GM13976 (cell line): ENCODE measurements around the gene RGS6.

Source experiments
- DNase-seq: peaks from one replicate; pipeline ENCODE4 v3.0.0; 2012; ENCODE audit warnings: low spot score
- in situ Hi-C: fragments of 300-500 bp; cut with MboI; formaldehyde crosslinking; loops from one replicate; pipeline ENCODE4 v1.12.0; 2022; ENCODE audit warnings: low sequenced_read_pairs, mixed read lengths, inconsistent platforms; ENCODE audit not compliant: unreplicated experiment
- TF ChIP-seq, protein P1 (sequence below): IDR thresholded peaks from 2 replicates; pipeline ENCODE4 v1.5.1; 2012; ENCODE audit warnings: borderline replicate concordance, mild to moderate bottlenecking; ENCODE audit not compliant: insufficient read depth; ENCODE audit errors: extremely low read depth, missing control alignments, control extremely low read depth

The RGS6 gene

GRCh38 chr14:72553161-72553560 lies 620.9 kb downstream of the RGS6 start:
- TF ChIP-seq, protein P1, sequence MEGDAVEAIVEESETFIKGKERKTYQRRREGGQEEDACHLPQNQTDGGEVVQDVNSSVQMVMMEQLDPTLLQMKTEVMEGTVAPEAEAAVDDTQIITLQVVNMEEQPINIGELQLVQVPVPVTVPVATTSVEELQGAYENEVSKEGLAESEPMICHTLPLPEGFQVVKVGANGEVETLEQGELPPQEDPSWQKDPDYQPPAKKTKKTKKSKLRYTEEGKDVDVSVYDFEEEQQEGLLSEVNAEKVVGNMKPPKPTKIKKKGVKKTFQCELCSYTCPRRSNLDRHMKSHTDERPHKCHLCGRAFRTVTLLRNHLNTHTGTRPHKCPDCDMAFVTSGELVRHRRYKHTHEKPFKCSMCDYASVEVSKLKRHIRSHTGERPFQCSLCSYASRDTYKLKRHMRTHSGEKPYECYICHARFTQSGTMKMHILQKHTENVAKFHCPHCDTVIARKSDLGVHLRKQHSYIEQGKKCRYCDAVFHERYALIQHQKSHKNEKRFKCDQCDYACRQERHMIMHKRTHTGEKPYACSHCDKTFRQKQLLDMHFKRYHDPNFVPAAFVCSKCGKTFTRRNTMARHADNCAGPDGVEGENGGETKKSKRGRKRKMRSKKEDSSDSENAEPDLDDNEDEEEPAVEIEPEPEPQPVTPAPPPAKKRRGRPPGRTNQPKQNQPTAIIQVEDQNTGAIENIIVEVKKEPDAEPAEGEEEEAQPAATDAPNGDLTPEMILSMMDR, result no peak
- in situ Hi-C loops, result no loop called here
- DNase-seq, result no peak

- in situ Hi-C loops, result no loop called here
These were observed 621.4 kb downstream of the RGS6 start for GRCh38 chr14:72553656-72554055.

GRCh38 chr14:72554401-72554800 lies 622.2 kb downstream of the RGS6 start:
- TF ChIP-seq, protein P1, result no peak
- no peak for DNase-seq
- in situ Hi-C loops, result no loop called here

More at GRCh38 chr14:72553656-72554055, 621.4 kb downstream of the RGS6 start:
- TF ChIP-seq, protein P1, result no peak
- no peak for DNase-seq

DNA sequence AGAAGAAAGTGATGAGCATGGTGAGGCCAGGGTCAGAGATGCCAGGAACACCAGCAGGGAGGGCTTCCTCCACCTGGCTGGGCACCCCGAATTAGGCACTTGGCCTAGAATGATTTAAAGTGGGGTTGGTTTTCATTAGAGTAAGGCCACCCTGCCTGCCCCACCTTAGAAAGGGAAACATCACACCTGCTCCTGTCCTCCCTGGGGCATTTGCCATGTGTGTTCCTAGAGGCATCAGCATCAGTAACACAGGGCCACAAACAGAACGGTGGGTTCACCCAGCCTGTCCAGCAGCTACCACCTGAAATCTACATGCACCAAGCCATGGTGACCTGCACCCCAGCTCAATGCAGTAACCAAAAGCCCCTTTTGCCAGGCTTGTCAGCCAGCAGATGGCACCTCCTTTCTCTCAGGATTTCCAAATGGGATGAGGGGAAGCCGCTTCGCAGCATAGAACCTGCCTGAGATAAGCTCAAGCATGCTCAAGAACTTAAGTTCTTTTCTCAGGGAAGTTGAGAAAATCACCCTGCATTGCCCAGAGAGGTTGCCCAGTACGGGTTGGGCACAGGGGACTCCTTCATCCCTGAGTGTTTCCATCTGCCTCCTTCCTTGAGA lies 622.9 kb downstream of the RGS6 start:
- TF ChIP-seq, protein P1, result no peak
- in situ Hi-C loops, result no loop called here

DNA sequence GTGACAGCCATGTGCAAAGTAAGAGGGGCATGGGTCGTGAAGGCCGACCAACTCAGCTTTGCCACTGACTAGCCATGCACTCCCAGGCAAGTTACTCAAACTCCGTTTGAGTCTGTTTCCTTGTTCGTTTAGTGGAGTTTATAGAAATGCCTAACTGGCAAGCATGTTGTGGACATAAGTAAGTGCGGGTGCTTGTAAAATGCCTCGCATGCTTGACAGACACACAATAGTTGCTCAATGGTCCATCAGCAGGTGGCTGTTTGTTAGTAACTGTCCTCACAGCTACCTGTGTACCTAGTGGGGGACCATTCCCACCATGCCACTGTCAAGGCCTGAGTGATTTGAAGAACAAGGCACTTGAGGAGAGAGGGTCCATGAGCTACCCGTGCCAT lies 623.4 kb downstream of the RGS6 start:
- no peak for DNase-seq
- in situ Hi-C loops, result no loop called here
- TF ChIP-seq, protein P1, result no peak

More for the DNA sequence above, 622.9 kb downstream of the RGS6 start:
- no peak for DNase-seq

GRCh38 chr14:72557671-72558070 lies 625.4 kb downstream of the RGS6 start:
- TF ChIP-seq, protein P1, result no peak
- no peak for DNase-seq
- in situ Hi-C loops, result no loop called here
